Brain microvascular endothelial cell (primary cell): Measurements from ENCODE around the gene TRIM51.
"Not testable (repeated sequence)": the region's sequence is repeated elsewhere in the genome, so short reads cannot be mapped to it uniquely, and the experiment has no call there.

ENCODE experiments used
- DNase-seq: peaks from one replicate; pipeline ENCODE4 v3.0.0-alpha.2; 2020
- H3K27ac ChIP-seq: fragments of 250-450 bp; sonication (Bioruptor Pico); 2 replicates; pipeline ENCODE4 v1.5.1; 2020; ENCODE audit warnings: mild to moderate bottlenecking, moderate library complexity
- H3K27me3 ChIP-seq: fragments of 250-450 bp; sonication (Bioruptor Pico); replicated peaks from 2 replicates; pipeline ENCODE4 v1.5.1; 2020; ENCODE audit warnings: mild to moderate bottlenecking
- H3K36me3 ChIP-seq: fragments of 250-450 bp; sonication (Bioruptor Pico); replicated peaks from 2 replicates; pipeline ENCODE4 v1.5.1; 2020; ENCODE audit warnings: mild to moderate bottlenecking
- H3K4me3 ChIP-seq: 2 replicates; pipeline ENCODE4 v1.5.1; 2011; ENCODE audit warnings: low read depth, mild to moderate bottlenecking, control low read depth, low read length, moderate library complexity
- in situ Hi-C: cut with HindIII; loops from 2 replicates; pipeline ENCODE4 v1.10.0; 2017; ENCODE audit warnings: low sequenced_read_pairs, low pct_ligation_motif_present
- TF ChIP-seq, protein P1 (sequence below): IDR thresholded peaks from 2 replicates; pipeline ENCODE4 v1.5.1; 2011; ENCODE audit warnings: low read depth, mild to moderate bottlenecking, moderate library complexity, low read length, control low read depth, inconsistent platforms; ENCODE audit errors: missing control alignments

TRIM51 gene, protein sequence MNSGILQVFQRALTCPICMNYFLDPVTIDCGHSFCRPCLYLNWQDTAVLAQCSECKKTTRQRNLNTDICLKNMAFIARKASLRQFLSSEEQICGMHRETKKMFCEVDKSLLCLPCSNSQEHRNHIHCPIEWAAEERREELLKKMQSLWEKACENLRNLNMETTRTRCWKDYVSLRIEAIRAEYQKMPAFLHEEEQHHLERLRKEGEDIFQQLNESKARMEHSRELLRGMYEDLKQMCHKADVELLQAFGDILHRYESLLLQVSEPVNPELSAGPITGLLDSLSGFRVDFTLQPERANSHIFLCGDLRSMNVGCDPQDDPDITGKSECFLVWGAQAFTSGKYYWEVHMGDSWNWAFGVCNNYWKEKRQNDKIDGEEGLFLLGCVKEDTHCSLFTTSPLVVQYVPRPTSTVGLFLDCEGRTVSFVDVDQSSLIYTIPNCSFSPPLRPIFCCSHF

DNA sequence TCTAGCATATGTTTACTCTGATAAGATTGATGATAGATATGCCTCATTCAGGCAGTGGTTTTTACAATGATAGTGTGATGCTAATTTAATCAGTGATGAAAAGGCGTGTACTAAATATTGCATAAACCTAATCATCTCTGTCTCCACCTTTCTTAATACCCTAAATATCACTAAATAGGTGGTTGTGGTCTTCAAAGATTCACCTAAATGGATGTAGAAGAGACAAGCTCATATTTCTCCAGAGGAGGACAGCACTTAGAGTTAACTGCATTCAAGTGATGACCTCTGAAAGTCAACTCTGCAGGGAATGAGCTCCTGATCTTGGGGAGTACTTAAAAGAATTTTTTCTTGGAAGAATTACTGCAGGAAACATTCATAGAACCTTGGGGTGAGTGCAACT lies at the start of gene TRIM51:
TRIM51 (plus strand) TSS at position 301 of the 400 bp plus-strand sequence. CDS start 2,132 bp downstream, outside the sequence.
- H3K36me3 ChIP-seq, H3K27ac ChIP-seq, H3K27me3 ChIP-seq, H3K4me3 ChIP-seq, DNase-seq, in situ Hi-C loops: not testable (repeated sequence)

DNA sequence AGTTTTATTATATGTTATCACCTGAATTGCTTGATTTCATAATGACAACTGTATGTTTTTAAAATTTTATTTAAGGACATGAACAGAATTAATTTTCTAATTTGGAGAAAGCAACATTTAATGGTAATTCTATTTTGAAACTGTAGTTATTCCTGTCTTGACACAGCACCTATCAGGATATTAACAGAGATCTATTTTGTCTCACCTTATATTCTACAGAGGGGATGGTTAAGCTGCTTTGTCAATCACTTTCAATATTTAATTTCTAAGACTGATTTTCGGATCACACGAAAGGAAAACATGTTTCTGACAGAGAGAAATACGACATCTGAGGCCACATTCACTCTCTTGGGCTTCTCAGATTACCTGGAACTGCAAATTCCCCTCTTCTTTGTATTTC lies 44.6 kb upstream of the TRIM51 start, which contains the start of gene OR5D16:
OR5D16 (plus strand) TSS at position 301 of the 400 bp plus-strand sequence; CDS start at position 301, 0 bp downstream.
- in situ Hi-C loops = no loop called here
- Histone ChIP-seq H3K4me3 (no peak within 1 kb of the TSS), H3K36me3 (no peaks in the 10 kb centered on the region), H3K27ac (no peak within 1 kb of the TSS), H3K27me3 (no peaks in the 10 kb centered on the region)
- TF ChIP-seq, protein P1, sequence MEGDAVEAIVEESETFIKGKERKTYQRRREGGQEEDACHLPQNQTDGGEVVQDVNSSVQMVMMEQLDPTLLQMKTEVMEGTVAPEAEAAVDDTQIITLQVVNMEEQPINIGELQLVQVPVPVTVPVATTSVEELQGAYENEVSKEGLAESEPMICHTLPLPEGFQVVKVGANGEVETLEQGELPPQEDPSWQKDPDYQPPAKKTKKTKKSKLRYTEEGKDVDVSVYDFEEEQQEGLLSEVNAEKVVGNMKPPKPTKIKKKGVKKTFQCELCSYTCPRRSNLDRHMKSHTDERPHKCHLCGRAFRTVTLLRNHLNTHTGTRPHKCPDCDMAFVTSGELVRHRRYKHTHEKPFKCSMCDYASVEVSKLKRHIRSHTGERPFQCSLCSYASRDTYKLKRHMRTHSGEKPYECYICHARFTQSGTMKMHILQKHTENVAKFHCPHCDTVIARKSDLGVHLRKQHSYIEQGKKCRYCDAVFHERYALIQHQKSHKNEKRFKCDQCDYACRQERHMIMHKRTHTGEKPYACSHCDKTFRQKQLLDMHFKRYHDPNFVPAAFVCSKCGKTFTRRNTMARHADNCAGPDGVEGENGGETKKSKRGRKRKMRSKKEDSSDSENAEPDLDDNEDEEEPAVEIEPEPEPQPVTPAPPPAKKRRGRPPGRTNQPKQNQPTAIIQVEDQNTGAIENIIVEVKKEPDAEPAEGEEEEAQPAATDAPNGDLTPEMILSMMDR = no peak
- no peak for DNase-seq

DNA sequence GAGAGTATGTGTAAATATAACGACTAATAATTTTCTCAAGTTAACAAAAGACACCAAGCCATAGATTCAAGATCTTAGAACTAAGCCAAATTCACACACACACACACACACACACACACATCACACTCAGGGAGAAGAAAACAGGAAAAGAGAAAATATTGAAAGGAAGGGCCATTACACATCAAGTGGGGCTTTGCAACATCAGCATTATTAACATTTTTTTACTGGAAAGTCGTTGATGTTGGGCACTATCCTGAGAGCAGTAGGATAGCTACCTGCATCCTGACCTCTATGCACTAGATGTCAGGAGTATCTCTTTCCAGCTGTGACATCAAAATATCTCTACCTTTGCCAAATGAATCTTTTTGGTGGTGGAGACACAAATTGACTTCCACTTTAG lies 35.6 kb upstream of the TRIM51 start:
- DNase-seq = no peak
- TF ChIP-seq, protein P1 = no peak
- in situ Hi-C loops = no loop called here
- no peaks in the 10 kb centered on the region for H3K36me3 ChIP-seq
- no peak overlapping the region for H3K4me3 ChIP-seq
- H3K27ac ChIP-seq = no peak overlapping the region
- no peaks in the 10 kb centered on the region for H3K27me3 ChIP-seq

DNA sequence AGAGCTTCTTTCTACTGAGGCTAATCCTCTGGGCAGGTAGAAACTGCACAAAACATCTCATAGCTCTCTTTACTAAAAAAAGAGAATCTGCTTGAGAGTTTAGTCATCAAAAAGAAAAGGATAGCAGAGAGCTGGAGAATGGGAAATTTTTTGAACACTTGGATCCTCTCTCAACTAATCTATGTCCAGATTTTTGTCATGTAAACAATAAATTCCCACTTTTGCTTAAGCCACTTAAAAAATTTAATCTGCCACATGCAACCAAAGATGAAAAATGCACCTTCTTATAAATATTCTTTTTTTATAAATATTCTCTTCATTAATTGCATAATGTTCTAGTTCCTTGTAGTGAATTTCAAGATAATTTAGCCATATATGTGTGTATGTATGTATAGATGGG lies 34.1 kb upstream of the TRIM51 start:
- no peaks in the 10 kb centered on the region for H3K36me3 ChIP-seq
- H3K27me3 ChIP-seq = no peaks in the 10 kb centered on the region
- TF ChIP-seq, protein P1 = no peak
- DNase-seq = no peak
- in situ Hi-C loops = no loop called here
- H3K27ac ChIP-seq = no peak overlapping the region
- no peak overlapping the region for H3K4me3 ChIP-seq

DNA sequence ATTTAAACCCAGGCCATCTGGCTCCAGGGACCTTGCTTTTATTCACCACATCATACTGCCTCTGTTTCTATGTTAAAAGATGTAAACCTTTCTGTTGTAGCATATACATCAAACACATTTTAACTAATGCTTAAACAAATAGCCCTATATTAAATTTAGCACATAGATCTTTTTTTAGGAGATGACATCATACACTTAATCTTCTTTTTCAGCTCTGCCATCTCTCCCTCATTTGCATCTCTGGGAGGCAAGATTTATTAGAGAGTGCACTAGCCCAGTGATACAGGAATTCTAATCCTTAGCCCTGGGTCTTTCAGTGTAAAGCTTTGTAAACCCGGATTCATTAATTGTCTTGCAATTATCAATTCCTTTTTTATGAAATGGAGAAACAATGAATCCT lies 31.0 kb upstream of the TRIM51 start:
- no peak overlapping the region for H3K27ac ChIP-seq
- H3K4me3 ChIP-seq = no peak overlapping the region
- TF ChIP-seq, protein P1 = no peak
- no peaks in the 10 kb centered on the region for H3K36me3 ChIP-seq
- H3K27me3 ChIP-seq = no peaks in the 10 kb centered on the region
- DNase-seq = no peak
- in situ Hi-C loops = no loop called here

DNA sequence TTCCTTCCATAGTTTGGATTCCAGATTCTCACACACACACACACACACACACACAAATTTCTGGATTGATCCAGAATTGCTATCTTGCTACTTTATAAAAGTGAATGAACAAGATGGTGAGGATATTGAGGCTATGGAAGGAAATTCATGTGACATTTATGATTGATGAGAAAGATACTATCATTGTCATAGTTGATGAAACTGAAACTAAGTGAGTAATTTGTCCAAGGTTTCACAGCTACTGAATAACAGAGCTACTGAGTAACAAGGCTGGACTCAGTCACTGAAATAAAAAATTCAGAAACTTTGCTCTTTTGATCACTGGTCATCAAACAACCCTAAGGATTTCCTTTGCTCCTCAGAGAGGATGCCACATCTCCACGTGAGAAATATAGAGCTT lies 28.4 kb upstream of the TRIM51 start:
- no peaks in the 10 kb centered on the region for H3K36me3 ChIP-seq
- in situ Hi-C loops = no loop called here
- H3K4me3 ChIP-seq = no peak overlapping the region
- TF ChIP-seq, protein P1 = no peak
- H3K27me3 ChIP-seq = no peaks in the 10 kb centered on the region
- H3K27ac ChIP-seq = no peak overlapping the region
- DNase-seq = no peak

DNA sequence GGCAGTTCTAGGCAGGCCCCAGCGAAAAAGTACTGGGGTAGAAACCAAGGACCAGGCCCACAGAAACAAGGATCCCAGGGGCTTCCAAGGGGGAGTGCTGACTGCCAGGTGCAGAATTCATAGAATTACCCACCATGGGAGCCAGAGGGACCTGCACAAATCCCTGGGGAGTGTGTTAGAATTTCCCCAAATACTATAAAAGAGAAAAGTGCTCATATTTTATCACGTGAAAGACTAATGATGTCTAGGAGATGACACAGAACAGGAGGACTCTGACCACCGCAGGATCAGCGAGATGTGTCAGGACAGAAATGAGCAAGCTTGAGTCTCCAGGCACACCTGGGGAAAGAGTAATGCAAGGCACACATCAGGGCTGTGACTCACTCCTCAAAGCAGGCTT lies 15.7 kb upstream of the TRIM51 start:
- DNase-seq, in situ Hi-C loops, H3K36me3 ChIP-seq, H3K4me3 ChIP-seq, H3K27ac ChIP-seq, H3K27me3 ChIP-seq: not testable (repeated sequence)

DNA sequence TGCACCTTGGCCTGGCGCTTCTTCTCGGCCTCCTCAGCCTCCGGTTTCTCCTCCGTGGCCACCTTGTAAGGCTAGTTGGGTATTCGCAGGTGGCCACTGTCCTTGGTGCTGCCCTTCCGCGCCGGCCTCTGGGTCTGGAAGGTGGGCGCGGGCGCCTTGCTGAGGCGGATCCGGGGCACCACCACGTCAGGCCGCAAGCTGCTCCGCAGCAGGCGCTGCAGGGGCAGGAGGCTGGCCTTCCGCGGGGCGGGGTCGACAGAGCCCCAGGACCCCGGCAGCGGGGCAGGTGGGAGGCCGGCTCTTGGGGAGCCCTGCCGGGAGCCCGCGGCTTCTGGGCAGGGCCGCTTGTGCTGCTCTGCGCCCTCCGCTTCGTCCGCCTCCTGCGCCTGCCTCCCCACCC lies 10.4 kb upstream of the TRIM51 start:
- H3K27ac ChIP-seq, H3K27me3 ChIP-seq, DNase-seq, H3K36me3 ChIP-seq, H3K4me3 ChIP-seq, in situ Hi-C loops: not testable (repeated sequence)

DNA sequence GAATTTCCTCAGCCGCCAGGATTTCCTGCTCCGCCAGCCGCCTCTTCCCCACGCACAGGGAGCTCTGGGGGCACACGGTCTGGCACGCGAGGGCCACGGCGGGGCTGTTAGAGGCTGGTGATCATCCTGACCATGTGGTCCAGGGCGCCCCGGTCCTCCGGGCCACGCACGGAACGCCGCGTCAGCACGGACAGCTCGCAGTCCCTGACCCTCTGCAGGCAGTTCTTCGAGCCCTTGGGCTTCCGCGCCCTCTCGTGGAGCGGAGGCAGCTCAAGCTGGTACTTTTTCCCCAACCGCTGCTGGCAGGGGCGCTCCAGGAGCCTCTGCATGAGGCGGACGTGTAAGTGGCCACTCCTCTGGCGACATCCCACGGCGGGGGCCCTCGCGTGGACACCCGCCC lies 10.0 kb upstream of the TRIM51 start:
- H3K4me3 ChIP-seq, H3K27ac ChIP-seq, in situ Hi-C loops, H3K36me3 ChIP-seq, DNase-seq, H3K27me3 ChIP-seq: not testable (repeated sequence)
